ENCODE measurements around the gene CAMKK1. TPM values are rescaled to one million over a fixed set of nuclear protein-coding genes. Genes with fewer than 3 reads are reported as not detected.

The CAMKK1 gene
- total RNA-seq, 1 donor from 2014 or later = 3.7 TPM

DNA sequence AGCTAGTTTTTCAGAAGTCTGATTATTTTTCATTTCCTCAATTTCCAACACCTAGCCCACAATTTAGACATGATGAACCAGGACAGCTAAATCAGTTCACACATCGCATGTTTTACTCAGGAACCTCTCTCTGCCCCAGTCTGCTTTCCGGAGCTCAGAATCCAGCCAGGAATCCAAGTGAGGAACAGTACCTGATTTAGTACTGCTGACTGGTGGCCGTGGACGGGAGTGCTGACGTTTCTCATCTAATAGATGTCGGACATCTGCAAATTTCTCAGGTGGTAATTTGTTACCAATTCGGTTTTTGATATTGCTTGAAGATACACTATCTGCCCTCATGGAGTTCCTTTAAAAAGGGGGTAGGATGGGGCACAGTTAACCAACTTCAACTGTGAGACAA, 76.9 kb downstream of the CAMKK1 start:
- intact Hi-C loops (cut with micrococcal nuclease) = no loop called here

DNA sequence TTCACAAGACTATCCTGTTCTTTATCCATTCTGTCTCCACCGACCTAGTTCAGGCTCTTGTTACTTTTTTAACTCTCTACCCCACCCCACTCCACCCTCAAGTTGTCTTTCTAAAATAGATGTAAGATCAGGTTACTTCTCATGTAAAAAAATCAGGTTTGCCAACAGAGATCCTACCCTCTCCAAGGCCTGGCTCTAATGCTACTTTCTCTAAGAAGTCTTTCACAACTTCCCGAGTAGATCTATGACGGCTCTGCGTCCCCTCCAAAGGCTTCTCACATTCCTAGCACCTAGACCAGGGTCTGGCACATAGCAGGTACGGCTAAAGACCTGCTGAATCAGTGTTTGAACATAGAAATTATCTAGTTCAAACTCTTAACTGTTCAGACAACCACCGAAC, 77.7 kb downstream of the CAMKK1 start:
- intact Hi-C loops (cut with micrococcal nuclease) = no loop called here

DNA sequence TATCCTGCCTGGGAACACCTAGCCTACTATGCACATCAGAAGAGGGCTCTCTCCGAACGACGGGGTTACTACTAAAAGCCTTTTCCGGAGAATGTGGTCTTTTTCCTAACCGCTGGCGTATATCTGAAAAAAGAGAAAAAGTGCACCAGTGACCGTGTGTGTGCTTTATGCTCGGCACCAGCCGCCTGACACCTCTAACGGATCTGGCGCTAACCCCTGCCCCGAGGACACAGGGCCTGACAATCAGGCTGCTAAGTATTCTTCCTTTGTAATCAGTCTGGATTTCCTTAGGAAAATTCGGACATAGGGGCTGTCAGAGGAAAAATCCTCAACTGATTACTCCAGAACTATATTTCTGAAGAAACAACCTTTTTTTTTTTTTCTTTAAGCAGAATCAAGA, 78.5 kb downstream of the CAMKK1 start:
- intact Hi-C loops (cut with micrococcal nuclease) = no loop called here

DNA sequence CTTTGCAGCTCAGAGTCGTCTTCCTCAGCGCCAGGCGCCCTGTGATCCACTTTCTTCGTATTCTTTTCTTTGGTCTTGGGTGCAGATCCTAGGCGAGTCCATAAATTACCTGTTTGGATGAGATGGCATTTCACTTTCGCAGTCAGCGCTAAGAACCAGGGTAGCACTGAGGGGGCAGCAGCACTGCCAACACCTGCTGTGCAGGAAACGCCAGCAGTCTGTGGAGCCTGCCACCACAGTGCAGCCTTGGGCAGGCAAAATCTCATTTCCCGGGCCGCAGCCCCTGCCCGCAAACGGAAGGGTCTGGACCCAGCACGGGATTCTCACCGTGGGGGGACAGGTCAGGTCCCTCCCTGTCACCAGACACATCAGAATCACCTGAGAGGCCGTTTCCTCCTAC, 79.7 kb downstream of the CAMKK1 start:
- intact Hi-C loops (cut with micrococcal nuclease) = no loop called here

DNA sequence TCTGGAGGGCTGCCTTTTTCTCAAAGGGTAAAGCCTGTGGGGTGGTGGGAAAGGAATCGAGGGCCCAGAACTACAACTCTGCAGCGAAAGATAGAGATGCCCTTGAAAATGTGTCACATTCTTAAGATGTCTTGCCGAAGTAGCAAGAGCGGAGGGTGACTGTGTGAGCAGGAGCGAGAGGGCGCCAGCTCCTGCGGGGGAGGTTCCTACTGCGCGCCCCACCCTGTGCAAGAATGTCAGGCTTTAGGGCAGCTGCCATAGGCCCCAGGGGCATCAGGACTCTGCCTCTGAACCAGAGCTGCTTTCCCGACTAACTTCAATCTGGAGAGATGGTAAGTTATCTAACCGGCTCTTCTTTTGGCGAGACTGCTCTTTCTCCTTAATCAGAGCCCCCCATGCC, 80.1 kb downstream of the CAMKK1 start:
- intact Hi-C loops (cut with micrococcal nuclease) = no loop called here

DNA sequence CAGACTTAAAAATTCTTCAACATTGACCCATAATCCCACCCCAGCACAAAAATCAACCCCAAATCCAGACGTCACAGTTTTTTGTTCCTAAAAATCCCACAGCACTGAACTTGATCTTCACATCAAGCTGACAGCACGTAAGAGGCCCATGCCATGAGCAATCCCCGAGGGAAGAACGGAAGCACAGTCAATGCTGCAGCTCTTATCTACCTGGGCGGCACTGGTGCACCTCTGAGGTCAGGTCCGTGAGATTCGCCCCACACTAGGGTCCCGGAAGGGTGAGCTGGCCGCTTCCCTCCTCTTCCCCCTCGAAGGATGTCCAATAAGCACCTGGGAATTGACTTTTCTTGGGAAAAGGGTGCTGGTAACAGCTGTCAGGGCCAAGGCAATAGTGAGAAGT, 80.6 kb downstream of the CAMKK1 start:
- intact Hi-C loops (cut with micrococcal nuclease) = no loop called here

Other genes with a start within 250 kb of the CAMKK1 start
- 29.4 and 30.3 TPM in 2 replicates for gene TAX1BP3, start 224.5 kb downstream of the CAMKK1 start, total RNA-seq
- gene EMC6, start 224.2 kb downstream of the CAMKK1 start, total RNA-seq = 44.3 and 45.3 TPM in 2 replicates
- 71.5 and 73.1 TPM in 2 replicates for gene P2RX5, start 196.9 kb downstream of the CAMKK1 start, total RNA-seq
- 25.9 and 26.9 TPM in 2 replicates for gene HASPIN, start 169.2 kb downstream of the CAMKK1 start, total RNA-seq
- 34.5 TPM in 2 replicates for gene ITGAE, start 91.9 kb downstream of the CAMKK1 start, total RNA-seq
- gene NCBP3, start 46.8 kb downstream of the CAMKK1 start, total RNA-seq = 43.4 and 45.6 TPM in 2 replicates
- 2.0 and 2.5 TPM in 2 replicates for gene P2RX1, start 23.4 kb upstream of the CAMKK1 start, total RNA-seq
- gene ATP2A3, start 71.4 kb upstream of the CAMKK1 start, total RNA-seq = 306 and 313 TPM in 2 replicates
- gene ZZEF1, start 250.0 kb upstream of the CAMKK1 start, total RNA-seq = 55.5 and 57.5 TPM in 2 replicates